Lung (tissue), 12 donors: ENCODE data around the gene LDLR. TPM values are rescaled to one million over a fixed set of nuclear protein-coding genes. Genes with fewer than 3 reads are reported as not detected.

Experiments used
- ATAC-seq: fragments of 200-7000 bp; cut with Tn5 transposase; one replicate; pipeline ENCODE4 v1.9.1; 2020; ENCODE audit warnings: moderate number of reproducible peaks; ENCODE audit not compliant: insufficient read depth, low FRiP score
- DNase-seq, 3 donors: peaks; one replicate each; pipeline ENCODE4 v3.0.0-alpha.2; 2013 to 2017
- H3K27ac ChIP-seq, 2 donors: one replicate each; pipeline ENCODE4 v1.5.1; 2013; ENCODE audit warnings: mild to moderate bottlenecking in 2 of 2, moderate library complexity in 2 of 2, control low read depth in 1 of 2, inconsistent platforms in 1 of 2, low read depth in 1 of 2, low read length in 1 of 2
- H3K27me3 ChIP-seq, 3 donors: one replicate each; pipeline ENCODE4 v1.5.1; 2013; ENCODE audit warnings: low read length in 2 of 3; ENCODE audit not compliant: control insufficient read depth in 3 of 3, insufficient read depth in 3 of 3
- H3K36me3 ChIP-seq, 4 donors: one replicate each; pipeline ENCODE4 v1.5.1; 2013; ENCODE audit warnings: low read length in 4 of 4, mild to moderate bottlenecking in 1 of 4, moderate library complexity in 1 of 4; ENCODE audit not compliant: control insufficient read depth in 4 of 4, insufficient read depth in 4 of 4
- H3K4me1 ChIP-seq, 5 donors: one replicate each; pipeline ENCODE4 v1.5.1; 2013; ENCODE audit warnings: low read length in 5 of 5, mild to moderate bottlenecking in 2 of 5, moderate library complexity in 1 of 5; ENCODE audit not compliant: control insufficient read depth in 5 of 5, insufficient read depth in 5 of 5
- H3K4me3 ChIP-seq: one replicate; pipeline ENCODE4 v1.5.1; 2013; ENCODE audit warnings: mild to moderate bottlenecking, control low read depth, moderate library complexity
- H3K9ac ChIP-seq, 2 donors: one replicate each; pipeline ENCODE4 v1.5.1; 2013; ENCODE audit warnings: low read length in 2 of 2, control low read depth in 1 of 2; ENCODE audit not compliant: insufficient read depth in 1 of 2
- H3K9me3 ChIP-seq, 4 donors: one replicate each; pipeline ENCODE4 v1.5.1; 2013; ENCODE audit warnings: low read length in 3 of 4, mild to moderate bottlenecking in 1 of 4, moderate library complexity in 1 of 4; ENCODE audit not compliant: control insufficient read depth in 4 of 4, insufficient read depth in 3 of 4
- CTCF ChIP-seq: IDR thresholded peaks from 2 replicates; pipeline ENCODE4 v1.5.1; 2012; ENCODE audit warnings: mild to moderate bottlenecking; ENCODE audit errors: control extremely low read depth, extremely low read depth
- WGBS, 2 donors: extraction: QIAGEN DNeasy Blood & Tissue Kit; methylation state at CpG; one replicate each; pipeline ENCODE4 v1.1.7; 2013; 5-methylcytosine and 5-hydroxymethylcytosine counted together
- polyA plus RNA-seq, 2 donors: library from polyadenylated mRNA; stranded (reverse); fragments of 200-250 nt; gene quantifications; one replicate each; pipeline ENCODE4 v1.2.1, GENCODE V29; 2013
- total RNA-seq, 2 donors: library from RNA; depleted of rRNA in 1 of 2; stranded (reverse); fragments of >200 nt in 1 of 2; gene quantifications; one replicate each; pipeline ENCODE4 v1.2.1, GENCODE V29; 2014 to 2021
- donor health status: control.
- donor health status: control.
- donor health status: Bipolar disorder and iron deficiency.
- donor health status: healthy.
- donor health status: DM: yes; HTN: yes; CAD: no.

Gene LDLR
- total and polyA plus RNA-seq, 4 donors, result 52.1 to 271 (median 201) TPM

GRCh38 chr19:11148001-11148400 lies 58.7 kb downstream of the LDLR start:
- DNase-seq (no peak), ATAC-seq (no peak)
- Histone ChIP-seq H3K9ac (no peak overlapping the region), H3K27me3 (no peaks in the 10 kb centered on the region), H3K36me3 (peaks cover 0 to 3% (median 0%) of the 10 kb centered on the region in 4 donors), H3K27ac (no peak overlapping the region), H3K9me3 (peaks cover 0 to 3% (median 0%) of the 10 kb centered on the region in 4 donors), H3K4me3 (no peak overlapping the region), H3K4me1 (peaks cover 0 to 40% (median 13%) of the 10 kb centered on the region in 5 donors)
- TF ChIP-seq CTCF, result no peak
- WGBS, 2 donors, result 84 to 87% methylated on average over 14 of the region's 14 CpGs

GRCh38 chr19:11151181-11151580 lies 61.9 kb downstream of the LDLR start:
- DNase-seq (peak; percentile 55 to 91 (median 77)), ATAC-seq (no peak)
- Histone ChIP-seq H3K27ac (peak overlapping the region in 1 of 2 donors; percentile 35), H3K36me3 (peaks cover 0 to under 1% (median 0%) of the 10 kb centered on the region in 4 donors), H3K4me1 (peaks cover 0 to 31% (median 4%) of the 10 kb centered on the region in 5 donors), H3K4me3 (no peak overlapping the region), H3K9me3 (no peaks in the 10 kb centered on the region), H3K27me3 (no peaks in the 10 kb centered on the region), H3K9ac (peak overlapping the region in 1 of 2 donors; percentile 68)
- no peak for TF ChIP-seq CTCF
- WGBS, 2 donors, result 55 to 84% methylated on average over 7 of the region's 7 CpGs

GRCh38 chr19:11152318-11153062 lies 63.2 kb downstream of the LDLR start:
- TF ChIP-seq CTCF, result no peak
- ATAC-seq, result no peak
- DNase-seq, result peak in 2 of 3 donors; percentile 50 to 78
- no peaks in the 10 kb centered on the region for H3K36me3 ChIP-seq
- H3K4me3 ChIP-seq, result no peak overlapping the region
- peak overlapping the region in 1 of 2 donors; percentile 67 for H3K9ac ChIP-seq
- peak overlapping the region; percentile 65 to 91 for H3K27ac ChIP-seq
- H3K27me3 ChIP-seq, result no peaks in the 10 kb centered on the region
- peaks cover 0 to 33% (median 4%) of the 10 kb centered on the region in 5 donors for H3K4me1 ChIP-seq
- H3K9me3 ChIP-seq, result no peaks in the 10 kb centered on the region
- WGBS, 2 donors, result 67 to 81% methylated on average over 11 of the region's 11 CpGs
